GM23338 (cell line): ENCODE results near the gene ZSCAN5A. TPM values are rescaled to one million over a fixed set of nuclear protein-coding genes. Genes with fewer than 3 reads are reported as not detected.

ENCODE experiments used
- ATAC-seq: fragments of 200-7000 bp; cut with Tn5 transposase; 3 replicates; pipeline ENCODE4 v1.9.1; 2020
- DNase-seq: peaks from one replicate; pipeline ENCODE4 v3.0.0-alpha.2; 2015; ENCODE audit warnings: low spot score
- H2AFZ ChIP-seq: fragments of 200-600 bp; sonication (generic); 2 replicates; pipeline ENCODE4 v1.8.0; 2016; ENCODE audit warnings: antibody characterized with exemption, mild to moderate bottlenecking, moderate library complexity
- H3F3A ChIP-seq: fragments of 200-600 bp; sonication (generic); replicated peaks from 2 replicates; pipeline ENCODE4 v1.8.0; 2017; ENCODE audit warnings: antibody characterized with exemption, mixed run types, low read depth
- H3K27ac ChIP-seq: fragments of 200-600 bp; sonication (generic); 2 replicates; pipeline ENCODE4 v1.6.1; 2016; ENCODE audit warnings: low read depth
- H3K27me3 ChIP-seq: fragments of 200-600 bp; sonication (generic); 2 replicates; pipeline ENCODE4 v1.8.0; 2016; ENCODE audit warnings: mild to moderate bottlenecking, mixed run types, moderate library complexity; ENCODE audit not compliant: insufficient read depth
- H3K36me3 ChIP-seq: fragments of 200-600 bp; sonication (generic); 2 replicates; pipeline ENCODE4 v1.8.0; 2016; ENCODE audit warnings: mild to moderate bottlenecking; ENCODE audit not compliant: insufficient read depth
- H3K4me1 ChIP-seq: fragments of 200-600 bp; sonication (generic); 2 replicates; pipeline ENCODE4 v1.8.0; 2016; ENCODE audit warnings: mild to moderate bottlenecking, moderate library complexity; ENCODE audit not compliant: insufficient read depth
- H3K4me2 ChIP-seq: fragments of 200-600 bp; sonication (generic); 2 replicates; pipeline ENCODE4 v1.7.1; 2017; ENCODE audit warnings: mixed run types
- H3K4me3 ChIP-seq: fragments of 200-600 bp; sonication (generic); 2 replicates; pipeline ENCODE4 v1.6.1; 2016; ENCODE audit warnings: mixed run types
- H3K79me2 ChIP-seq: fragments of 200-600 bp; sonication (generic); replicated peaks from 2 replicates; pipeline ENCODE4 v1.8.0; 2017; ENCODE audit warnings: mild to moderate bottlenecking; ENCODE audit not compliant: insufficient read depth
- H3K9me2 ChIP-seq: fragments of 200-600 bp; sonication (generic); 2 replicates; pipeline ENCODE4 v1.8.0; 2017; ENCODE audit not compliant: insufficient read depth
- H4K20me1 ChIP-seq: fragments of 200-600 bp; sonication (generic); replicated peaks from 2 replicates; pipeline ENCODE4 v1.8.0; 2017; ENCODE audit warnings: mild to moderate bottlenecking; ENCODE audit not compliant: insufficient read depth
- H3K27ac Mint-ChIP-seq: 2 replicates; pipeline ENCODE4 v1.8.0; 2020; ENCODE audit warnings: inconsistent platforms, mild to moderate bottlenecking, moderate library complexity, mixed read lengths
- H3K27me3 Mint-ChIP-seq: 3 replicates; pipeline ENCODE4 v1.8.0; 2022; ENCODE audit warnings: low read depth, mild to moderate bottlenecking, moderate library complexity, mixed read lengths, inconsistent platforms; ENCODE audit not compliant: insufficient read depth, poor library complexity
- H3K36me3 Mint-ChIP-seq: 3 replicates; pipeline ENCODE4 v1.8.0; 2021; ENCODE audit warnings: low read depth, mild to moderate bottlenecking, inconsistent platforms, moderate library complexity, mixed read lengths
- H3K4me1 Mint-ChIP-seq: 3 replicates; pipeline ENCODE4 v1.8.0; 2020; ENCODE audit warnings: mild to moderate bottlenecking, inconsistent platforms, mixed read lengths
- H3K4me3 Mint-ChIP-seq: 3 replicates; pipeline ENCODE4 v1.8.0; 2021; ENCODE audit warnings: moderate library complexity, mild to moderate bottlenecking, inconsistent platforms, mixed read lengths
- H3K9me3 Mint-ChIP-seq: 3 replicates; pipeline ENCODE4 v1.8.0; 2020; ENCODE audit warnings: moderate library complexity, mild to moderate bottlenecking, inconsistent platforms, mixed read lengths
- CREB1 ChIP-seq: fragments of 250-450 bp; sonication (Bioruptor Pico); IDR thresholded peaks from 2 replicates; pipeline ENCODE4 v1.5.0; 2020; ENCODE audit warnings: low read depth, mild to moderate bottlenecking, moderate library complexity
- CTCF ChIP-seq, 2 experiments: fragments of 200-600 bp in 1 of 2; sonication (generic) in 1 of 2; conservative IDR thresholded peaks; 2 replicates each; pipeline versions ENCODE4 v1.5.1 to v1.6.1; 2016 to 2017; ENCODE audit warnings: antibody characterized with exemption in 2 of 2, low read depth in 2 of 2, mild to moderate bottlenecking in 2 of 2, moderate library complexity in 1 of 2
- ETS1 ChIP-seq: IDR thresholded peaks from 2 replicates; pipeline ENCODE4 v1.6.1; 2016; ENCODE audit warnings: antibody characterized with exemption
- EZH2 ChIP-seq: fragments of 200-600 bp; sonication (generic); IDR thresholded peaks from one replicate; pipeline ENCODE4 v1.8.0; 2017; ENCODE audit warnings: antibody characterized with exemption, mild to moderate bottlenecking, low read depth; ENCODE audit not compliant: unreplicated experiment
- EZH2phosphoT487 ChIP-seq: fragments of 200-600 bp; sonication (generic); IDR thresholded peaks from one replicate; pipeline ENCODE4 v1.8.1; 2018; ENCODE audit warnings: antibody characterized with exemption; ENCODE audit not compliant: unreplicated experiment
- JUNB ChIP-seq: IDR thresholded peaks from one replicate; pipeline ENCODE4 v1.6.1; 2016; ENCODE audit warnings: antibody characterized with exemption; ENCODE audit not compliant: unreplicated experiment
- NANOG ChIP-seq: IDR thresholded peaks from 2 replicates; pipeline ENCODE4 v1.6.1; 2016; ENCODE audit warnings: antibody characterized with exemption, borderline replicate concordance
- POLR2AphosphoS5 ChIP-seq: IDR thresholded peaks from 2 replicates; pipeline ENCODE4 v1.6.1; 2016; ENCODE audit warnings: antibody characterized with exemption, low read depth
- REST ChIP-seq: IDR thresholded peaks from one replicate; pipeline ENCODE4 v1.6.1; 2018; ENCODE audit warnings: antibody characterized with exemption; ENCODE audit not compliant: unreplicated experiment
- STAT1 ChIP-seq: IDR thresholded peaks from one replicate; pipeline ENCODE4 v1.6.1; 2016; ENCODE audit warnings: antibody characterized with exemption; ENCODE audit not compliant: unreplicated experiment
- ZNF114 ChIP-seq: fragments of 250-450 bp; sonication (Bioruptor Pico); IDR thresholded peaks from 2 replicates; pipeline ENCODE4 v1.5.0; 2020; ENCODE audit warnings: mild to moderate bottlenecking, moderate library complexity
- ZNF331 ChIP-seq: fragments of 250-450 bp; sonication (Bioruptor Pico); IDR thresholded peaks from 2 replicates; pipeline ENCODE4 v1.5.0; 2020; ENCODE audit warnings: low read depth, mild to moderate bottlenecking, moderate library complexity
- ZNF462 ChIP-seq: fragments of 250-450 bp; sonication (Bioruptor Pico); IDR thresholded peaks from 2 replicates; pipeline ENCODE4 v1.5.0; 2020; ENCODE audit warnings: mild to moderate bottlenecking, moderate library complexity
- polyA plus RNA-seq: library from polyadenylated mRNA; unstranded; fragments of >200 nt; fragmentation: Nextera tagmentation; extraction: Ambion mirVana; gene quantifications from 2 replicates; pipeline ENCODE4 v1.2.1, GENCODE V29; 2016
- total RNA-seq: library from RNA; depleted of rRNA; stranded (reverse); fragments of >200 nt; shearing (Covaris generic); gene quantifications from 2 replicates; pipeline ENCODE4 v1.2.3, GENCODE V29; 2014

The ZSCAN5A gene
- total and polyA plus RNA-seq, 2 experiments from 2014 or later, result 10.2 to 12.5 TPM

- Histone ChIP-seq H3K4me3 (no peak overlapping the region), H4K20me1 (no peaks in the 10 kb centered on the region), H3K9me2 (no peaks in the 10 kb centered on the region), H3K36me3 (no peaks in the 10 kb centered on the region), H3F3A (no peaks in the 10 kb centered on the region), H3K27ac (no peak overlapping the region), H3K4me2 (no peak overlapping the region), H3K27me3 (no peaks in the 10 kb centered on the region), H3K79me2 (no peaks in the 10 kb centered on the region), H3K4me1 (no peaks in the 10 kb centered on the region; the same call in 1 of the 2 replicates), H2AFZ (no peak overlapping the region)
- no peaks in the 10 kb centered on the region for H3K4me1 Mint-ChIP-seq
- H3K36me3 Mint-ChIP-seq, result no peaks in the 10 kb centered on the region; the same call in 2 of the 3 replicates
- H3K4me3 Mint-ChIP-seq, result no peak overlapping the region
- no peak overlapping the region for H3K27ac Mint-ChIP-seq
- peaks cover 6% of the 10 kb centered on the region for H3K27me3 Mint-ChIP-seq
- no peak for ATAC-seq
- TF ChIP-seq STAT1 (no peak), ZNF331 (CRISPR knock-in tag) (no peak), NANOG (no peak), ETS1 (no peak), CREB1 (CRISPR knock-in tag) (no peak), ZNF114 (CRISPR knock-in tag) (no peak), EZH2 (no peak), REST (no peak), ZNF462 (CRISPR knock-in tag) (no peak), EZH2phosphoT487 (no peak), CTCF (conservative IDR thresholded peaks at IDR 0.05; ENCODE audit: low read depth in 2 of 2) (no peak), JUNB (no peak), POLR2AphosphoS5 (no peak)
- H3K9me3 Mint-ChIP-seq, result no peaks in the 10 kb centered on the region; the same call in 2 of the 3 replicates
- no peak for DNase-seq
Measured at GRCh38 chr19:56258272-56258671, 56.4 kb downstream of the ZSCAN5A start.
